IMR-90 (cell line): ENCODE results near the gene ZNF407. TPM values are rescaled to one million over a fixed set of nuclear protein-coding genes. Genes with fewer than 3 reads are reported as not detected.

Experiments used
- ATAC-seq: fragments of 200-7000 bp; cut with Tn5 transposase; 2 replicates; pipeline ENCODE4 v1.9.1; 2020; ENCODE audit warnings: low read depth, mild to moderate bottlenecking, moderate library complexity
- BruUV-seq: library from RNA; stranded (reverse); fragments of 400-500 nt; replicated peaks from 2 replicates; lab custom pipeline; 2021; lab: Mats Ljungman, UMichigan
- CTCF ChIA-PET: fragments of 300-600 bp; formaldehyde crosslinking; extraction: SDS; loops from one replicate; lab custom pipeline; 2021; ENCODE audit warnings: antibody characterized with exemption; lab: Yijun Ruan, JAX
- POLR2A ChIA-PET: fragments of 300-600 bp; sonication (Branson Sonifier 250); formaldehyde crosslinking; loops from one replicate; lab custom pipeline; 2022; ENCODE audit warnings: antibody characterized with exemption; ENCODE audit not compliant: unreplicated experiment; lab: Charles Lee
- DNase-seq: peaks from one replicate; pipeline ENCODE4 v3.0.0; 2013
- H2AFZ ChIP-seq: replicated peaks from 2 replicates; pipeline ENCODE3; 2013; ENCODE audit warnings: low read length, mild to moderate bottlenecking; ENCODE audit not compliant: poor library complexity
- H2AK5ac ChIP-seq: 2 replicates; pipeline ENCODE4 v1.6.1; 2013; ENCODE audit warnings: low read depth, low read length, inconsistent platforms
- H2AK9ac ChIP-seq: replicated peaks from 2 replicates; pipeline ENCODE3; 2013; ENCODE audit warnings: mild to moderate bottlenecking, low read depth, low read length, moderate library complexity; ENCODE audit not compliant: poor library complexity
- H2BK120ac ChIP-seq: 2 replicates; pipeline ENCODE4 v1.6.1; 2013; ENCODE audit warnings: low read depth, low read length, inconsistent platforms
- H2BK15ac ChIP-seq: 3 replicates; pipeline ENCODE4 v1.6.1; 2013; ENCODE audit warnings: low read depth, low read length, inconsistent platforms
- H2BK20ac ChIP-seq: 2 replicates; pipeline ENCODE4 v1.6.1; 2013; ENCODE audit warnings: low read depth, mild to moderate bottlenecking, inconsistent platforms, low read length, moderate library complexity
- H2BK5ac ChIP-seq: 2 replicates; pipeline ENCODE4 v1.6.1; 2013; ENCODE audit warnings: mild to moderate bottlenecking, low read depth, low read length, inconsistent platforms; ENCODE audit not compliant: poor library complexity, severe bottlenecking
- H3K14ac ChIP-seq: replicated peaks from 2 replicates; pipeline ENCODE4 v1.6.1; 2013; ENCODE audit warnings: low read depth, low read length, inconsistent platforms
- H3K18ac ChIP-seq: 2 replicates; pipeline ENCODE4 v1.6.1; 2013; ENCODE audit warnings: low read depth, low read length, control low read depth
- H3K23ac ChIP-seq: 2 replicates; pipeline ENCODE4 v1.6.1; 2013; ENCODE audit warnings: low read depth, low read length, inconsistent platforms
- H3K27ac ChIP-seq: 2 replicates; pipeline ENCODE4 v1.5.1; 2013; ENCODE audit warnings: mild to moderate bottlenecking, control low read depth, low read length; ENCODE audit not compliant: insufficient read depth
- H3K27me3 ChIP-seq: 2 replicates; pipeline ENCODE4 v1.6.1; 2013; ENCODE audit warnings: low read length; ENCODE audit not compliant: control insufficient read depth, insufficient read depth
- H3K36me3 ChIP-seq: 2 replicates; pipeline ENCODE4 v1.6.1; 2013; ENCODE audit warnings: low read length, mixed read lengths; ENCODE audit not compliant: control insufficient read depth, insufficient read depth
- H3K4ac ChIP-seq: 2 replicates; pipeline ENCODE4 v1.6.1; 2013; ENCODE audit warnings: low read depth, low read length, inconsistent platforms
- H3K4me1 ChIP-seq: 2 replicates; pipeline ENCODE4 v1.6.1; 2013; ENCODE audit warnings: low read length, mixed read lengths; ENCODE audit not compliant: control insufficient read depth, insufficient read depth
- H3K4me2 ChIP-seq: 2 replicates; pipeline ENCODE4 v1.6.1; 2013; ENCODE audit warnings: low read depth, mild to moderate bottlenecking, control low read depth, low read length, moderate library complexity
- H3K4me3 ChIP-seq: 2 replicates; pipeline ENCODE4 v1.5.1; 2013; ENCODE audit warnings: low read depth, mild to moderate bottlenecking, control low read depth, low read length, moderate library complexity; ENCODE audit not compliant: insufficient read depth
- H3K56ac ChIP-seq: 2 replicates; pipeline ENCODE4 v1.6.1; 2013; ENCODE audit warnings: low read length, inconsistent platforms; ENCODE audit not compliant: insufficient read depth; ENCODE audit errors: extremely low read depth
- H3K79me1 ChIP-seq, 2 experiments: 2 replicates each; pipeline ENCODE4 v1.6.1; 2013; ENCODE audit warnings: low read length in 2 of 2, inconsistent platforms in 1 of 2, low read depth in 1 of 2
- H3K9ac ChIP-seq: 2 replicates; pipeline ENCODE4 v1.6.1; 2013; ENCODE audit warnings: low read depth, low read length, control low read depth
- H3K9me1 ChIP-seq: 2 replicates; pipeline ENCODE4 v1.6.1; 2013; ENCODE audit warnings: low read length, inconsistent platforms; ENCODE audit not compliant: insufficient read depth
- H3K9me3 ChIP-seq: 2 replicates; pipeline ENCODE4 v1.6.1; 2013; ENCODE audit warnings: low read length; ENCODE audit not compliant: control insufficient read depth, insufficient read depth
- H4K20me1 ChIP-seq: 2 replicates; pipeline ENCODE4 v1.6.1; 2013; ENCODE audit warnings: low read length, inconsistent platforms; ENCODE audit not compliant: insufficient read depth
- H4K5ac ChIP-seq: 2 replicates; pipeline ENCODE4 v1.6.1; 2013; ENCODE audit warnings: mild to moderate bottlenecking, low read depth, low read length, control low read depth
- H4K8ac ChIP-seq, 2 experiments: 2 replicates each; pipeline ENCODE4 v1.6.1; 2013; ENCODE audit warnings: low read depth in 2 of 2, low read length in 2 of 2, control low read depth in 1 of 2, inconsistent platforms in 1 of 2
- H4K91ac ChIP-seq: 2 replicates; pipeline ENCODE4 v1.6.1; 2013; ENCODE audit warnings: low read depth, low read length, inconsistent platforms; ENCODE audit not compliant: insufficient read depth
- CEBPB ChIP-seq: IDR thresholded peaks from 2 replicates; pipeline ENCODE4 v1.6.1; 2012; ENCODE audit warnings: low read depth, low read length, improper control_type of control experiment
- SMC3 ChIP-seq: fragments of 150-350 bp; IDR thresholded peaks from 2 replicates; pipeline ENCODE4 v1.6.1; 2016; ENCODE audit warnings: low read depth, mild to moderate bottlenecking, antibody characterized with exemption, low read length, moderate library complexity
- WGBS, 2 experiments: methylation state at CpG; one replicate each; pipeline versions ENCODE4 v1.1.5 to v1.1.7; 2013; ENCODE audit warnings: missing lambda C conversion rate in 2 of 2; ENCODE audit not compliant: insufficient read length in 1 of 2; ENCODE audit errors: extremely low coverage in 2 of 2; 5-methylcytosine and 5-hydroxymethylcytosine counted together
- dilution Hi-C: fragments of 300-500 bp; cut with HindIII; formaldehyde crosslinking; loops from one replicate; pipeline ENCODE4 v1.14.3; 2018; ENCODE audit warnings: low sequenced_read_pairs; ENCODE audit not compliant: unreplicated experiment
- in situ Hi-C: fragments of 300-500 bp; cut with MboI; formaldehyde crosslinking; loops from 3 replicates; pipeline ENCODE4 v1.14.3; 2019; ENCODE audit warnings: low sequenced_read_pairs, inconsistent platforms, mixed read lengths
- intact Hi-C: fragments of 100-400 bp; cut with micrococcal nuclease; formaldehyde crosslinking; loops from 2 replicates; pipeline ENCODE4 v1.10.0; 2022
- polyA plus RNA-seq, 3 experiments: library from polyadenylated mRNA; depleted of rRNA; stranded (reverse); fragments of >200 nt; gene quantifications; 2 replicates each; pipeline ENCODE4 v1.2.3, GENCODE V29; 2012; ENCODE audit warnings: low replicate concordance in 1 of 3
- total RNA-seq: library from RNA; depleted of rRNA; stranded (reverse); fragments of >200 nt; gene quantifications from 2 replicates; pipeline ENCODE4 v1.2.3, GENCODE V29; 2012

Gene ZNF407
- total and polyA plus RNA-seq, 2 of the 4 experiments (the other 2 are of a cell fraction), result 3.1 to 20.1 TPM

DNA sequence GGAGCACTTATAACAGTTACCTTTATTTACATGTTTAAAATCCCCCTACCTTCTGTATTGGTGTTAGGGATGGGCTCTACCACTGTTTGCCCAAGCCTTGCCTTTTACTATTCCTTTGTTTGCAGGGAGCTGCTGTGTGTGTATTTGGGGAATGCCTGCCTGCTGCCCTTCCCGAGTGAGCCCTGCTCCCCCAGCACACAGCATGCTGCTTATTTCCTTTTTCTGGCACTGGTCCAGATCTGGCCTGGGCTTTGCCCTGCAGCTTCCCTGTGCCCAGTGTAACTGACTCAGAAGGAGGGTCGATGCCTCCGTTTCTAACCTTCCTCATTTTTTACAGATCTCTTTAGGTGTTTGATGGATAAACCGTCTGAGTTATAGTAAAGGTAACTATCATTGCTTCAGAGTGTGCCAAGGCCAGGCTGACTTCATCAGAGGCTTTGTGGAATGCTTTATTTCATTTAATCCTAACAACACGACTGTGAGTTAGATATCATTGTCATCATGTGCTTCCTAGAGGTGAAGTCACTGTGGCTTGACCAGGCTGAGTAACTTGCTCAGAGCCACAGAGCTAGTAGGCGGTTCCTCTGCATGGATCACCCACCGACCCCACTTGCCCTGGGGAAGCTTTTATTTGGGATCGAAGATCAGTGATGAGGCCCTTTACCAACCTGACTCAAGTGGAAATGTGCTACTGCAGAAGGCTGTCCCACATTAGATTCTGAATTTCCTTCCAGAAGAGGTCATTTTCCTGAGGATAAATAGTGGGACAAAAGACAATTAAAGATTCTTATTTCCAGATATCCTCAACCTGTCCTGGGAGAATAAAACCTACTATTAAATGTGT lies 238.8 kb downstream of the ZNF407 start:
- 80% methylated on average over 1 of the region's 8 CpGs; no CpG with 5 or more reads in 1 of the 2 experiments for WGBS, 2 experiments
- Histone ChIP-seq H3K27ac (no peak overlapping the region), H3K9me3 (no peaks in the 10 kb centered on the region), H3K18ac (peak overlapping the region; percentile 0; the same call in 1 of the 2 replicates), H2BK5ac (peak overlapping the region; percentile 6), H2AFZ (no peak overlapping the region), H4K8ac (peak overlapping the region in 1 of 2 experiments; percentile 58; a peak in 2 of 4 replicates), H3K4me3 (no peak overlapping the region), H3K14ac (no peak overlapping the region; the same call in 1 of the 2 replicates), H3K4ac (peak overlapping the region; percentile 11; the same call in 1 of the 2 replicates), H2BK120ac (peak overlapping the region; percentile 9), H3K4me1 (peaks cover 12% of the 10 kb centered on the region), H3K27me3 (no peaks in the 10 kb centered on the region), H4K91ac (0 out of 2 replicates have a peak overlapping the region, but pooled peaks have one; percentile 7), H2BK20ac (peak overlapping the region; percentile 9; the same call in 1 of the 2 replicates), H3K79me1 (peaks cover 5 to 12% of the 10 kb centered on the region in 2 experiments; a peak in 1 of 4 replicates), H2AK5ac (peak overlapping the region; percentile 23), H3K23ac (no peak overlapping the region), H2BK15ac (peak overlapping the region; percentile 33; the same call in 1 of the 3 replicates), H3K56ac (no peak overlapping the region), H2AK9ac (peak overlapping the region; percentile 69), H4K20me1 (no peaks in the 10 kb centered on the region), H4K5ac (no peak overlapping the region), H3K9ac (no peak overlapping the region), H3K4me2 (no peak overlapping the region), H3K36me3 (no peaks in the 10 kb centered on the region; the same call in none of the 2 replicates), H3K9me1 (peaks cover 7% of the 10 kb centered on the region; the same call in 1 of the 2 replicates)
- POLR2A ChIA-PET, result no interaction called here
- intact Hi-C loops (no loop called here), dilution Hi-C loops (no loop called here), in situ Hi-C loops (no loop called here)
- peak; percentile 72 for DNase-seq
- peak; percentile 70 for ATAC-seq
- BruUV-seq, result no TSS peak
- CTCF ChIA-PET, result interaction anchor here (1.0 to 1.7 kb wide), 2 partner anchors 17 to 25 kb away, joined by 3 to 6 read pairs; no protein-coding TSS in a partner anchor
- no peak for TF ChIP-seq SMC3
- TF ChIP-seq CEBPB, result peak; percentile 54
